ENCODE results near the gene SFXN1.

Gene SFXN1

DNA sequence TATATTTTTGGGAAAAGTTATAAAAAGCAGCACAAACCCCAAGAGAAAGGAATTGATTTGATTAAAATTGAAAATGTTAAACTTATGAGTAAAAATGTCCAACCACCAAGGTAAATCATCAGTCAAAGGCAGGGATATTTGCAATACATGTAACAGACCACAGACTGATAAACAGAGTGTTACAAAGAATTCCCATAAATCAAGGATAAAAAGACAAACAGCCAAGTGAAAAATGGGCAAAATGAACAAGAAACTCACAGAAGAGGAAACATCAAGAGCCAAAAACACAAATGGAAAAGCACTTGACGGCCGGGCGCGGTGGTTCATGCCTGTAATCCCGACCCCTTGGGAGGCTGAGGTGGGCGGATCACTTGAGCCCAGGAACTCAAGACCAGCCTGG lies 98.2 kb downstream of the SFXN1 start:
- Histone ChIP-seq H3K27me3 (ENCODE audit: control insufficient read depth in 5 of 5, insufficient read depth in 4 of 5, low read length in 5 of 5) (peaks cover 2 to 21% (median 16%) of the 10 kb centered on the region in 5 donors), H3K9me3 (ENCODE audit: control insufficient read depth in 5 of 5, low read length in 5 of 5) (no peaks in the 10 kb centered on the region), H3K36me3 (ENCODE audit: control insufficient read depth in 5 of 5, insufficient read depth in 5 of 5, low read length in 5 of 5) (no peaks in the 10 kb centered on the region), H3K4me1 (ENCODE audit: control insufficient read depth in 5 of 5, insufficient read depth in 5 of 5, low read length in 5 of 5) (no peaks in the 10 kb centered on the region), H3K9ac (ENCODE audit: low read length in 5 of 5) (no peak overlapping the region), H3K4me3 (ENCODE audit: low read depth in 1 of 5, low read length in 5 of 5) (no peak overlapping the region), H3K27ac (ENCODE audit: low read depth, low read length) (no peak overlapping the region)

Measured in subcutaneous abdominal adipose tissue (tissue), 5 donors.